AG20443 (cell line): ENCODE results near the gene HNRNPLL.
A peak's percentile ranks its signal among the peaks of the same experiment; 100 is the strongest.

ENCODE experiments used
- DNase-seq: peaks from one replicate; pipeline ENCODE4 v3.0.0; 2012; ENCODE audit warnings: low spot score, mixed read lengths

The HNRNPLL gene

DNA sequence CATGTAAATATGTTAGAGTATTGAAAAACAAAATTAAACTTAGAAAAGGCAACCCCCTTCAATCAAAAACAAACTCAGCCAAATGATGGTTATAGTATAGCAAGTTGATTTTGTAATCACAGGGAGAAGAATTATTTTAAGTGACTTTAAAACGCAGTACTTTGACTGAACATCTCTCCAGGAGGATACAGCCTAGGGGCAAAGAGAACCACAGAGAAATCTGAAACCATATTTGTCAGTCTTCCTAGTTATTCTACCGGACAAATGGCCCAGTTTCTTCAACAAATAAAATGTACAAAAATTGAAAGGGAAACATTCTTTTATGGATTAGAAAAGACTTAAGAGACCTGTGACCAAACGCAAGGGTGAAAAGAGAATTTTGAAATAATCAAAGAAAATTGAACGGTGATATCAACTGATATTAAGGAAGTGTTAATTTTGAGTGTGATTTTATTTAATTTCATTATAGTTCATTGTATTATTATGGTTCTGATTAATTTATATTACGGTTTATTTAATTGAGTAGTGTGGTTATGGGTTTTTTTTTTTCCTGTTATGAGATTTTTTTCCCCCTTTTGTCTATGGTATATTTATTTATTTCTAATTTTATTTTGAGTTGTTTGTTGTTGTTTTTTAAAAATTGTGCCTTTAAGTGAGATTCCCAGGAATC is 75.3 kb downstream of the HNRNPLL start:
- DNase-seq: no peak

DNA sequence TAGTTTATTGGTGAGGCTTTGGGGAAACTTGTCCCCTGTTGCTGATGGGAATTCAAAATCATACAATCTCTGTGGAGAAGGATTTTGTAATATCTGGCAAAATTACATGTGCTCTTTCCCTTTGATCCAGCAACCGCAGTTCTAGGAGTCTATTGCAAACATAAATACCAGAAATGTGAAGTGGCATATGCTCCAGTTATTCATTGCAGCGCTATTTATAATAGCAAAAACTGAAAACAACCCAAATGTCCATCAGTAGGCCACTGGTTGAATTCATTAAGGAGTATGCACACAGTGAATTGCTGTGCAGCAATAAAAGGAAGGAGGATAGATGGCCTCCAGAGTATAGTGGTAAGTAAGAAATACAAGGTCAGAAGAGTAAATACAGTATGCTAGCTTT is 76.5 kb downstream of the HNRNPLL start:
- DNase-seq: peak; percentile 27

DNA sequence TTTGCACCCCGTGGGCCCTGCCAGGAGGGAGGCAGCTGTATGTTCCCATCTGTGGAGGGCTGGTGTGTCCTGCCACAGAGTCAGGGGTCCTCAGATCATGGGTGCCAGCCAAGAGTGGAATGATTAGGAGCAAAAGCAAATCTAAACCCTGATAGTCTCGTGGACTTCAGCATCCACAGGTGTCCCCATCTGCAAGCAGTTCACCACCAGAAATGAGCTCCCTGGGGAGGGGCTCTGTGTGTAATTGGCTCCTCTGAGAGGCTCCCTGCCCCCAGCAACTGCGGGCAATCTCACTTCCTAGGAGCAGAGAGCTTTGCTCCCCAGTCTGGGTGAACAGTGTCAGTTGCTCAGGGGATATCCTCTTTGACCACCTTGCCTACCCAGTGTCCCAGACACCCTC is 78.1 kb downstream of the HNRNPLL start:
- no peak for DNase-seq

DNA sequence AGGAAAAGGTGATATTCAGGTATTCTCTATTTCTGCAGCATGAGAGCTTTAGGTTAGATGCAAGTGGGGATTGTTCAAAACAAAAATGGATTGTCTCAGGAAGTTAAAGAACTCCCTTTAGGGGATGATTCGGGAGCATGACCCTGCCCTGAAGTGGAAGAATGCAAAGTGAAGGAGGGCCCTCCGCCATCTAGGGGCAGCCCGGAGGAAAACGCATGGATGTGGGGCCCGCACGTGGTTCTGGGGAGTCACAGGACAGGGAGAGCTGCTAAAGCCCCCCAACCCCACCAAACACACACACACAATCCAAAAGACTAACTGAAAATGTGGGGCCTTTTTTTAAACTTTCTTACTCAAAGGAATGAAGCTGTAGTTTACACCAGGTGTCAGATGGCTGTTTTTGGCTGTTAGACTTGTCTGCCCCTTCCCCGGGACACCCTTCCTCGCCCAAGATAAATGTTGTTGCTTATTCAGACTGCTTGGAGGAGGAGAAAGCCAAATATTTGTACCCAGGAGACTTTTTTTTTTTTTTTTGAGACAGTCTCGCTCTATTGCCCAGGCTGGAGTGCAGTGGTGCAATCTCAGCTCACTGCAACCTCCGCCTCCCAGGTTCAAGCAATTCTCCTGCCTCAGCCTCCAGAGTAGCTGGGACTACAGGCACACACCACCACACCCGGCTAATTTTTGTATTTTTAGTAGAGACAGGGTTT is 78.8 kb downstream of the HNRNPLL start:
- DNase-seq: no peak

DNA sequence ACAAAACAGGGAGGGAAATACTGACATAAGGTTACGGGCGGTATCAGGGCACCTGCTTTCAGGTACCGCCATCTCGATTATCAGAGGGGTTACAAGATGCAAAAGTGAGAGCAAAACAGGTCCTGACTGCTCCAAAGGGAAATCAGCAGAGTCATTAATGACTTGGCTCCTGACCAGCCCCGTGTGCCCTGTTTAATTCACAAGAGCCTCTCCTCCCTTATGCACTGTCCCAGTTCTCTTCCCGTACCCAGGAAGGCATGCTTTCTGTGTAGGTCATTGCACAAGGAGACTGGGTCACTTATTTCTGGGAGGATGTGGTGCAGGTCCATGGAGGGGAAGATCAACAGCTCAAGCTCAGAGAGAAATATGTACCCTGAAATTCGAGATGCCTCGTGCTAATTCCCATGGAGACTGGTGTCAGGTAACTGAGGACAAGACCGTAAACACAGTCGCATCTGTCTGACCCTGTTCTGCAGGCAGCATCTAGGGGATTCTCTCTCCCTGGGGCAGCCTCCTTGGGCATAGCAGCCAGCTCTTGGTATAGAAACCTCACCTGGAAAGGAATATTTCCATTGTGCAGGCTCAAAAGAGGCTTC is 79.9 kb downstream of the HNRNPLL start:
- no peak for DNase-seq

DNA sequence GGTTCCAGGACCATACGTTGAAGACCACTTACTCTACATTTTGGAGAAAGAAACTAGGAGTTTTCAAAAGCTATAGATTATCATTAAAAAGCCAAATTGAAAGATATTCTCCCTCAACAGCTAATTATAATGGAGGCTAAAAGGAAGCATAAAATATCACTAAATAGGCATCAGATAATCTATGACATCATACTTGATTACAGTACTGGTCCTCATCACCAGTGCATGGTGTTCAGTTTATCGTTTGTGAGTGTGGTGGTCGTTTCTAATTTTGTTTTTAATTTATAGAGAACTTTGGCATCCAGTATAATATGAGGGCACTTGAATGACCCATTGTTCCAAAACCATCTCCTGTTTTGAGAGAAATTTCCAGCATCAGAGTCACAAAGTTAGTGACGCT is 80.9 kb downstream of the HNRNPLL start:
- DNase-seq: no peak

DNA sequence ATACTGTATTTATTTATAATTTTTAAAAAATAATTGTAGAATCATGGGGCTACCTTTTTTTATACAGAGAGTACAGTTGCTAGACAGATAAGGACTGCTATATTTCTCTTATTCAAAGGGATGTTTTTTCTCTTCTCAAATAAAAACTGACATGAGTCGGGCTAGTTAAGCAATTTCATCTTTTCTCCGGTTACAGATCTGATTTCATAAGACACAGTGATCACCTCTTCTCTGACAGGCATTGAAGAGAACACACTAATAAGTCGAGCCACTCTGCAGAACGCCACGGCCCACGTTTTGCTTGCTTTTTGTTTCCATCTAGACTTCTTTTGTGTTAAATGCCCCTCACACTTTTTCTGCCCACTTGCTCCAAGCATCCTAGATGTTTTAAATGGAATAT is 85.4 kb downstream of the HNRNPLL start:
- DNase-seq: no peak

DNA sequence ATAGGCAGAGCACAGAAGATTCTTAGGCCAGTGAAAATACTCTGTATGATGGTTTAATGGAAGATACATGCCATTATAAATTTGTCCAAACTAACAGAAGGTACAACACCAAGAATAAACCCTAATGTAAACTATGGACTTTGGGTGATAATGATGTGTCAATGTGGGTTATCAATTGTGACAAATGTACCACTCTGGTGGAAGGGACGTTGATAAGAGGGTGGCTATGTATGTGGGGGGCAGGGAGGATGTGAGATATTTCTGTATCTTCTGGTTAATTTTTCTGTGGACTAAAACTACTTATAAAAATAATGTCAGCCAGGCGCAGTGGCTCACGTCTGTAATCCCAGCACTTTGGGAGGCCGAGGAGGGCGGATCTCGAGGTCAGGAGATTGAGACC is 86.2 kb downstream of the HNRNPLL start:
- no peak for DNase-seq

DNA sequence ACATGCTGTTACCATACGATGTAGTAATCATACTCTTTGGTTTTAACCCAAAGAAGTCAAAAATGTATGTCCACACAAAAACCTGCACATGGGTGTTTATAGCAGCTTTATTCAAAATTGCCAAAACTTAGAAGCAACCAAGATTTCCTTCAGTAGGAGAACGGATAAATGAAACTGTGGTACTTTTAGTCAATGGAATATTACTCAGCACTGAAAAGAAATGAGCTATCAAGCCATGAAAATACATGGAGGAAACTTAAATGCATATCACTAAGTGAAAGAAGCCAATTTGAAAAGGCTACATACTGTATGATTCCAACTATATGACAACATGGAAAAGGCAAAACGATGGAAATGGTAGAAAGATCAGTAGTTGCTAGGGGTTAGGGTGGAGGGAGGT is 86.6 kb downstream of the HNRNPLL start:
- no peak for DNase-seq

DNA sequence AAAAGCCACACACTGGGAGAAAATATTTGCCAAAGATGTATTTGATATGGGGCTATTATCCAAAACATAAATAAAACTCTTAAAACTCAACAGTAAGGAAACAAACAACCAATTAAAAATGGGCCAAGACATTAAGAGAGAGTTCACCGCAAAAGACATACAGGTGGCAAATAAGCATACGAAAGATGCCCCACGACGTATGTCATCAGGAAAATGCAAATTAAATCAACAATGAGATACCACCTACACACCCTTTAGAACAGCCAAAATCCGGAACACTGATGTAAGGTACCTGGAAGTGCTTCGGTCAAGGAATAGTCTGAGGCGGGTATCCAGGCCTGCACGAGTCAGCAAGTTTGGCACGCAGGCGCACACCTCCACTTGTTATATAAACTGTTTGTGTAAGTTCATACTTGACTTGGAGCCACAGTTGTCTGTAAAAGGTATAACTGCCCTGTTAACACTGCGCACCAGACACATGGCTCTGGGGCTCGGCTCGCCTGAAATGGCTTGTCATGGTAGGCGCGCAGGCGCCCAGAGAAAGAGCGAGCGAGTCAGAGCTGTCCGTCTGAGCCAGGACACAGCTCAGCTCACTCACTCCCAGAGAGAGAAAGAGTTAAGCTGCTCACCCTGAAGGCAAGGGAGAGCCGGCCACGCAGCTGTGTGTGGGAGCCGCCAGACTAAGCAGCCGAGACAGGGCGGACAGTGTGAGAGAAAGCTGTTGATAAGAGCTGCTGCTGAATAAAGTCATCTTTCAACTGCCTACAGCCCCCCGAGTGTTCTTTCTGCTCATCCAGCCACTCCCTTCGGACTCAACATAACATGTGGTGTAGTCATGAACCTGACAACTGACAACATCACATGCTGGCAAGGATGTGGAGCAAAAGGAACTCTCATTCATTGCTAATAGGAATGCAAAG is 87.3 kb downstream of the HNRNPLL start:
- no peak for DNase-seq

DNA sequence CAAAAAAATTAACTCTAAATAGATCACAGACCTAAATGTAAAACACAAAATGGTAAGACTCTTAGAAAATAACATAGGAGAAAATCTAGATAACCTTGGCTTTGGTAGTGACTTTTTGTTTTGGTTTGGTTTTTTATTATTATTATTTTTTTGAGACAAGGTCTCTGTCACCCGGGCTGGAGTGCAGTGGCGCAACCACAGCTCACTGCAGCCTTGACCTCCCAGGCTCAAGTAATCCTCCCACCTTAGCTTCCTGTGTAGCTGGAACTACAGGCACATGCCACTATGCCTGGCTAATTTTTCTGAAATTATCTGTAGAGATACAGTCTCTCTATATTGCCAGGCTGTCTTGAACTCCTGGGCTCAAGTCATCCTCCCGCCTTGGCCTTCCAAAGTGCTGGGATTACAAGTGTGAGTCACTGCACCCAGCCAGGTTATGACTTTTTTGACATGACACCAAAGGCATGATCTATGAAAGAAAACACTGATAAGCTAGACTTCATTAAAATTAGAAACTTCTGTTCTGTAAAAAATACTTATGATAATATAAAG is 88.0 kb downstream of the HNRNPLL start:
- DNase-seq: no peak

DNA sequence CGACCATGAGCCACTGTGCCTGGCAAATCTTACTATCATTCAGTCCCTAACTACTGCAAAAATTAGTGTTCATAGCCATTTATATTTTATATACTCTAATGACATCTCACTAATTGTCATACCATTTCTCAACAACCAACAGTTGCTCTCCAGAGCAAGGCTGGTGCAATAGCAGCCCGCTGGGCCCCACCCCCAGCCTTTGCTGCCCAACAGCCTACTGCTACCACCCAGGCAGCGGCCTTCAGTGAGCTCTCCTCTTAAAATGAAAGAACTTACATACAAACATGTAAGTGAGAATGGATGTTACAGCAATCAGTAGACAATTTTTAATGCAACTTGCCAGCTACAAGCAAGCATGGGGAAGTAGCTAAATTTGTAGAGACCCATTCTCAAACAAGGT is 90.5 kb downstream of the HNRNPLL start:
- no peak for DNase-seq
